BLaER1 treated with 17β-estradiol and CSF1 and Interleukin-3, amounts not matched to agents 10 nM and 100 nM (cell line): ENCODE measurements around the gene CTBP1.
"Not testable (repeated sequence)": the region's sequence is repeated elsewhere in the genome, so short reads cannot be mapped to it uniquely, and the experiment has no call there.

ENCODE experiments used
- H3K27ac ChIP-seq, 11 experiments: shearing (Covaris generic); formaldehyde crosslinking; 2 replicates each; pipeline ENCODE4 v1.8.1; 2022
- H3K27me3 ChIP-seq, 11 experiments: shearing (Covaris generic); formaldehyde crosslinking; 2 replicates each; pipeline ENCODE4 v1.8.1; 2022
- H3K36me3 ChIP-seq, 11 experiments: shearing (Covaris generic); formaldehyde crosslinking; 2 replicates each; pipeline ENCODE4 v1.8.1; 2022
- H3K4me1 ChIP-seq, 10 experiments: shearing (Covaris generic); formaldehyde crosslinking; 2 replicates each; pipeline ENCODE4 v1.8.1; 2022
- H3K4me2 ChIP-seq, 11 experiments: shearing (Covaris generic); formaldehyde crosslinking; 2 replicates each; pipeline ENCODE4 v1.8.1; 2022
- H3K4me3 ChIP-seq, 10 experiments: shearing (Covaris generic); formaldehyde crosslinking; 2 replicates each; pipeline ENCODE4 v1.8.1; 2022
- H3K9ac ChIP-seq, 11 experiments: shearing (Covaris generic); formaldehyde crosslinking; 2 replicates each; pipeline ENCODE4 v1.8.1; 2022
- H3K9me3 ChIP-seq, 11 experiments: shearing (Covaris generic); formaldehyde crosslinking; replicated peaks in 1 of 11; 2 replicates each; pipeline ENCODE4 v1.8.1; 2022
- H4K20me1 ChIP-seq, 11 experiments: shearing (Covaris generic); formaldehyde crosslinking; 2 replicates each; pipeline ENCODE4 v1.8.1; 2022
- Cebpa-rat ChIP-seq, 11 experiments: shearing (Covaris generic); IDR thresholded peaks; 2 replicates each; pipeline ENCODE4 v1.8.1; 2022

Gene CTBP1

DNA sequence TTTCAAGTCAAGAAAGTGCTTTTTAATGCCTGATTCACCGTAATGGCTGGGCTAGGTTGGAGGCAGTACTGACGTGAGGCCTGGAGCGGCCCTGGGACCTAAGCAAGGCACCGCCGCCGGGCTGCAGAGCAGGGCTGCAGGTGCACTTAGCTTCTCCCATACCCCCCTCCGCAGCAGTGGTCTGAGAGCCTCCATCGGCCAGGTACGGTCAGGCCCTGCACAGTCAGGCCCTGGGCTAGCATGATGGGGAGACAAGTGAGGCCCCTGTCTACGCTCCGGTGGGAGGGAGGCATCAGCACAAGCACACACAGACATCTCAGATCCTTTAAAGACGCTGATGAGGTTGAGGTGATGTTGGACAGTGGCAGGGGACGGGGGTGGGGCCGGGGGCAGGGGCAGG, 45.5 kb upstream of the CTBP1 start:
- Histone ChIP-seq H3K27ac (peak overlapping the region in 3 of 11 experiments; percentile 13 to 40 (median 20); a peak in 2 of 22 replicates), H3K36me3 (peaks cover 31 to 58% (median 54%) of the 10 kb centered on the region in 11 experiments), H3K9me3 (no peaks in the 10 kb centered on the region), H3K9ac (peak overlapping the region in 6 of 11 experiments; percentile 19 to 51 (median 43); a peak in 8 of 22 replicates), H3K4me2 (peak overlapping the region; percentile 3 to 100 (median 42); a peak in 12 of 22 replicates), H3K4me3 (no peak overlapping the region), H4K20me1 (peaks cover 80 to 96% (median 87%) of the 10 kb centered on the region in 11 experiments), H3K4me1 (peaks cover 41 to 74% (median 54%) of the 10 kb centered on the region in 10 experiments), H3K27me3 (no peaks in the 10 kb centered on the region)
- TF ChIP-seq Cebpa-rat (IDR thresholded peaks at IDR 0.05): no peak

DNA sequence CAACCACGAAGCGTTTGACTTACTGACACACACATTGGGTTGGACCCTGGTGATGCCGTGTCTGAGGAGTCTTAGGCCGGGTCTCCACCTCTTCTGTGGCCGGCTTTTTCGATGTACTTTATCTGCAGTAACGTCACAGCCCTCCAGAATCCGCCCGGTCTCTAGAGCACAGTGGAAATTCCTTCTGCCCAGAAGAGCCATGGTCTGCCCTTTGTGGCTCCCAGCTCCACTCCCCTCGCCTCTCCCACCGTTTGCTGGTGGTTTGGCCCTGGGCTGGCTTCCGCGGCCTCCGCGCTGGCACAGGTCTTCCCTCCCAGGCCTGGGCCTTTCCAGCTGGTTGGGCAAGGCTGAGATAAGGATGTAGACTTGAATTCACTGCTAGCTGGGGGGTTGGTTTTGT, 45.1 kb upstream of the CTBP1 start:
- Histone ChIP-seq H4K20me1 (peaks cover 76 to 91% (median 82%) of the 10 kb centered on the region in 11 experiments), H3K4me3 (no peak overlapping the region), H3K4me2 (peak overlapping the region; percentile 3 to 100 (median 42); a peak in 15 of 22 replicates), H3K27ac (peak overlapping the region in 4 of 11 experiments; percentile 13 to 40 (median 30); a peak in 6 of 22 replicates), H3K9me3 (no peaks in the 10 kb centered on the region), H3K27me3 (no peaks in the 10 kb centered on the region), H3K36me3 (peaks cover 27 to 54% (median 49%) of the 10 kb centered on the region in 11 experiments), H3K9ac (peak overlapping the region in 8 of 11 experiments; percentile 19 to 51 (median 36); a peak in 11 of 22 replicates), H3K4me1 (peaks cover 42 to 72% (median 54%) of the 10 kb centered on the region in 10 experiments)
- no peak for TF ChIP-seq Cebpa-rat (IDR thresholded peaks at IDR 0.05)

DNA sequence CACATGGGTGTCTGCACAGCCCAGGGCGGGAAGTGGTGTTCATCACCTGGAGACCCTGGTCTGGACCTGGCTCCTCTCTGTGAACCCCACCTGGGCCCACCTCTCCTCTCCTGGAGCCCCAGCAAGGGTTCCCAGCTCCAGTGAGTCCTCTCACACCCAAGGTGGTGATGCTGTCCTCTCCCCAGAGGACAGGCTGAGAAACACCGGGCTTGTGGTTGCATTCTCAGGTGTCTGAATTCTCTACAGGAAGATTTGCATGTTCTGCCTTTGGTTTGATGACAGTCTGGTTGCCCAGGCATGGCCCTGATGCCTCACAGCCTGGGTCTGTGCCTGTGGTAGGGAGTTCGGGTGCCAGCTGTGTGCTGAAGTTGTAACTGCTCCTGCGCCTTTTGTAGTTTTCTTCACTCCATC, 44.6 kb upstream of the CTBP1 start:
- H3K9ac ChIP-seq: peak overlapping the region in 8 of 11 experiments; percentile 19 to 51 (median 42); a peak in 11 of 22 replicates
- H3K27me3 ChIP-seq: no peaks in the 10 kb centered on the region
- H3K4me1 ChIP-seq: peaks cover 46 to 72% (median 57%) of the 10 kb centered on the region in 10 experiments
- peak overlapping the region in 2 of 11 experiments; percentile 30 to 40; a peak in 3 of 22 replicates for H3K27ac ChIP-seq
- no peak overlapping the region for H3K4me3 ChIP-seq
- peak overlapping the region; percentile 2 to 100 (median 42); a peak in 14 of 22 replicates for H3K4me2 ChIP-seq
- H3K36me3 ChIP-seq: peaks cover 23 to 50% (median 45%) of the 10 kb centered on the region in 11 experiments
- no peaks in the 10 kb centered on the region for H3K9me3 ChIP-seq
- TF ChIP-seq Cebpa-rat (IDR thresholded peaks at IDR 0.05): no peak
- H4K20me1 ChIP-seq: peaks cover 72 to 87% (median 78%) of the 10 kb centered on the region in 11 experiments

DNA sequence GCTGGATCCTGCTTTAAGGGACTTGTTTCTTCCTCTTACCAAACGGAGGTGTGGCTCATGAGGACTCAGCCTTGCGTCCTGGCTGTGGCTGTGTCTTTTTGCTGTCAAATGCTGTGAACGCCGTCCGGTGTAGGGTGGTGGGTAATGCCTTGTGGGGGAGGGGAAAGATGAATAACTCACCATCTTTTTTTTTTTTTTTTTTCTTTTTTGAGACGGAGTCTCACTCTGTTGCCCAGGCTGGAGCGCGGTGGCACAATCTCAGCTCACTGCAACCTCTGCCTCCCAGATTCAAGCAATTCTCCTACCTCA, 43.7 kb upstream of the CTBP1 start:
- H4K20me1 ChIP-seq: peaks cover 63 to 78% (median 69%) of the 10 kb centered on the region in 11 experiments
- H3K4me2 ChIP-seq: peak overlapping the region; percentile 94 to 100 (median 98); a peak in 21 of 22 replicates
- H3K4me3 ChIP-seq, H3K9me3 ChIP-seq, H3K27me3 ChIP-seq: not testable (repeated sequence)
- peaks cover 46 to 67% (median 59%) of the 10 kb centered on the region in 10 experiments for H3K4me1 ChIP-seq
- peaks cover 14 to 41% (median 36%) of the 10 kb centered on the region in 11 experiments for H3K36me3 ChIP-seq
- peak overlapping the region in 9 of 11 experiments; percentile 31 to 99 (median 95); a peak in 9 of 22 replicates for H3K9ac ChIP-seq
- H3K27ac ChIP-seq: 0 out of 22 replicates have a peak overlapping the region, but pooled peaks of 1 of the 11 experiments have one; percentile 3

DNA sequence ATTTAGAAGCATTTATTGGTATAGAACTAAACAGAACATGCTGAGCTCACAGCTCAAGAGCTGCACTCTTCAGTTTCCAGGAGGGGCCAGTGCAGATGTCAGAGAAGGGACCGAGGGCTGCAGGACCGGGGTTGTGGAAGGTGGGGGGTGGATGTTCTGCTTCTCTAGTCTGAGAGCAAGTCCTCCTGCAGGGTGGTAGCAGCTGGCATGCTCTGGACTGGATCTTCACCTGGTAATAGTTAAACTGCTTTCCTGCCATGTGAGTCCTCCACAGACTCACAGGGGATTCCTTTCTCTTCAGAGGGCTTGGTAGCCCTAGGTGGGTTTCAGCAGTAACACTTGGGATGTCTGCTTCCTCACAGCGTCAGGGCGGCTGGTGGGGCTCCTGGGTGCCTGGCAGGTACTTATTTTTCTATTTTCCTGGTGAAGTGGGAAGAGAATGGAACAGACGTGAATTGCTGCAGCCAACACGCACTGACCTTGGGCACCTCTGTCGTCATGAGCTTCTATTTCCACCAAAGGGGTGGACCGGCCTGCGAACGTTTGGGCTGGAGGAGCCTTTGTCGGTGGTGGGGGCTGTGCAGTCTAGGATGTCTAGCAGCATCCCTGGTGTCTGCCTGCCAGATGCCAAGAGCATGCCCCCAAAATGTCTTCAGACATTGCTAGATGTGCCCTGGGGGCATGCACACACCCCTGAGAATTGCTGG, 43.2 kb upstream of the CTBP1 start:
- H3K4me2 ChIP-seq: peak overlapping the region; percentile 94 to 100 (median 98)
- H4K20me1 ChIP-seq: peaks cover 58 to 73% (median 64%) of the 10 kb centered on the region in 11 experiments
- H3K27ac ChIP-seq: 0 out of 22 replicates have a peak overlapping the region, but pooled peaks of 2 of the 11 experiments have one; percentile 3 to 16
- TF ChIP-seq Cebpa-rat (IDR thresholded peaks at IDR 0.05): no peak
- no peaks in the 10 kb centered on the region for H3K27me3 ChIP-seq
- peaks cover 46 to 62% (median 57%) of the 10 kb centered on the region in 10 experiments for H3K4me1 ChIP-seq
- H3K9ac ChIP-seq: peak overlapping the region; percentile 31 to 99 (median 97); a peak in 17 of 22 replicates
- peak overlapping the region in 4 of 10 experiments; percentile 12 to 99 (median 94); a peak in 6 of 20 replicates for H3K4me3 ChIP-seq
- peaks cover 9 to 36% (median 31%) of the 10 kb centered on the region in 11 experiments for H3K36me3 ChIP-seq
- H3K9me3 ChIP-seq: peaks cover 0 to 9% (median 4%) of the 10 kb centered on the region in 11 experiments; a peak in 14 of 22 replicates

DNA sequence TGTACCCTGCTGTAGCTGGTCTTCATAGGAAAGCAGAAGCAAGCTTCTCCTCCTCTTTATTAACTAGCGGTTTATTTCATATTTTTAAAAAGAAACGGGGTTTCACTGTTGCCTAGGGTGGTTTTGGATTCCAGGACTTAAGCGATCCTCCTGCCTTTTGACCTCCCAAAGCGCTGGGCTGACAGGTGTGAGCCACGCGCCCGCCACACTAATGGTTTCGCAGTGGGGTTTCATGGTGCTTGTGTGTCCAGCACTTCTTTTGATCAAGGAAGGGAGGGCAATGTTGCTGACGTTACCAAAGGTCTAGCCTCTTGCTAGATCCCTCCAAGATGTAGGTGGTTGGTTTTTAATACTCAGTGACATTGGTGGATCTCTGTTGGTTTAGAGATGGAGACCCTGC, 42.2 kb upstream of the CTBP1 start:
- H3K27ac ChIP-seq: peak overlapping the region; percentile 81 to 97 (median 95)
- TF ChIP-seq Cebpa-rat (IDR thresholded peaks at IDR 0.05): no peak
- H3K4me1 ChIP-seq: peaks cover 46 to 57% (median 55%) of the 10 kb centered on the region in 10 experiments
- H3K9ac ChIP-seq: peak overlapping the region; percentile 95 to 99 (median 98)
- no peaks in the 10 kb centered on the region for H3K27me3 ChIP-seq
- H4K20me1 ChIP-seq: peaks cover 48 to 62% (median 54%) of the 10 kb centered on the region in 11 experiments
- peaks cover 0 to 27% (median 23%) of the 10 kb centered on the region in 11 experiments; a peak in 15 of 22 replicates for H3K36me3 ChIP-seq
- H3K4me2 ChIP-seq: peak overlapping the region; percentile 94 to 100 (median 98)
- peaks cover 10 to 19% (median 15%) of the 10 kb centered on the region in 11 experiments for H3K9me3 ChIP-seq
- peak overlapping the region; percentile 83 to 100 (median 99) for H3K4me3 ChIP-seq

DNA sequence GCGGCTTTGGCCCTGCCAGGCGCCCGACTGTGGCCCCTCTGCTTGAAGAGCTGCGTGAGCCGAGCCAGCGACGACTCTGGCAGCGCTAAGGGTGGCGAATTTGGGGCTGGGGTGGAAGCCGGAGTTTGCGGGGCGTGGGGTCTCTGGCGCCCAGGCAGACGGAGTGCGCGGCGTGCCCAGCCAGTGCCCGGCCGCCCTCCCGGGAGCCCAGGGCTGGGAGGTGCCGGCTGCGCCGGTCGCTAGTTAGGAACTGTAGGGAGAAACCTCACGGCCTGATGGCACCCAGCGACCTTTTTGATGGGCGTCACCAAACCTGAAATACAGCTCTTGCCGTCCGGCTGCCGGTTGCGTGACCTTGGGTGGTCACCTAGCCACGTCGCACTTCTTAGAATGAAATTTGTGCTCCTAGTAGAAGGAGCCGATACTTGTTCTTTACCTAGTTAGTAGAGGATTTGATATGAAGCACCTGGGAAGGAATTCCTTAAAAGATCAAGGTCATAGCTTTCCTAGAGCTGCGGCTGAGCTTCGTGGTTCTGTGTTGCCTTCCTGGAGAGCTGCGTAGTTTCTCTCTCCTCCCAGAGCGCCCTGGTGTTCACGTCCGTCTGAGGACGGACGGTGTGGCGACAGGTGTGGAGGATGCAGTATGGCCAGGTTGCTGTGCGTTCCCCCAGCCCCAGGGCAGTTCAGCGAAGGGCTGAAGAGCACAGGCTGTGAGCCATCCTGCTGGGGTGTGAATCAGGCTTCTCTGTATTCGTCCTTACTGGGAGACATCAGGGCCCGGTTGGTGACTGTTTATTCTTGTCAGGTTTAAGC, 41.4 kb upstream of the CTBP1 start:
- Histone ChIP-seq H3K27ac (peak overlapping the region; percentile 81 to 97 (median 95)), H3K4me1 (peaks cover 46 to 57% (median 54%) of the 10 kb centered on the region in 10 experiments), H3K4me3 (peak overlapping the region; percentile 83 to 100 (median 99))

More for the DNA sequence above, 41.4 kb upstream of the CTBP1 start:
- Histone ChIP-seq H3K9ac (peak overlapping the region; percentile 95 to 99 (median 98)), H3K4me2 (peak overlapping the region; percentile 94 to 100 (median 98)), H3K9me3 (peaks cover 17 to 27% (median 22%) of the 10 kb centered on the region in 11 experiments), H4K20me1 (peaks cover 46 to 56% (median 50%) of the 10 kb centered on the region in 11 experiments), H3K36me3 (peaks cover 0 to 27% (median 23%) of the 10 kb centered on the region in 11 experiments; a peak in 15 of 22 replicates), H3K27me3 (no peaks in the 10 kb centered on the region)
- TF ChIP-seq Cebpa-rat (IDR thresholded peaks at IDR 0.05): no peak
